ENCODE results near the gene G0S2. TPM values are rescaled to one million over a fixed set of nuclear protein-coding genes. Genes with fewer than 3 reads are reported as not detected.
A peak's percentile ranks its signal among the peaks of the same experiment; 100 is the strongest.

G0S2 gene
- total RNA-seq, 1 donor from 2014 or later = 187 TPM

GRCh38 chr1:209648931-209649776 lies 26.1 kb upstream of the G0S2 start:
- TF ChIP-seq CTCF (IDR thresholded peaks at IDR 0.05) (no peak), POLR2AphosphoS5 (IDR thresholded peaks at IDR 0.05; ENCODE audit: insufficient read depth in 1 of 2, low read depth in 1 of 2) (peak in 1 of 2 donors; percentile 7), POLR2A (IDR thresholded peaks at IDR 0.05) (no peak)
- H3K4me3 ChIP-seq = no peak overlapping the region
- intact Hi-C loops (cut with DNase I) = loop anchor here (2.0 kb wide), 1 partner anchor 56 kb away; the partner anchor contains the start of gene HSD11B1
- H3K27me3 ChIP-seq = no peaks in the 10 kb centered on the region
- no peak for DNase-seq (ENCODE audit: extremely low spot score in 2 of 2)
- peak overlapping the region; percentile 50 for H3K27ac ChIP-seq
- H3K36me3 ChIP-seq = no peaks in the 10 kb centered on the region
- H3K4me1 ChIP-seq = peaks cover 69% of the 10 kb centered on the region
- no peaks in the 10 kb centered on the region for H3K9me3 ChIP-seq

DNA sequence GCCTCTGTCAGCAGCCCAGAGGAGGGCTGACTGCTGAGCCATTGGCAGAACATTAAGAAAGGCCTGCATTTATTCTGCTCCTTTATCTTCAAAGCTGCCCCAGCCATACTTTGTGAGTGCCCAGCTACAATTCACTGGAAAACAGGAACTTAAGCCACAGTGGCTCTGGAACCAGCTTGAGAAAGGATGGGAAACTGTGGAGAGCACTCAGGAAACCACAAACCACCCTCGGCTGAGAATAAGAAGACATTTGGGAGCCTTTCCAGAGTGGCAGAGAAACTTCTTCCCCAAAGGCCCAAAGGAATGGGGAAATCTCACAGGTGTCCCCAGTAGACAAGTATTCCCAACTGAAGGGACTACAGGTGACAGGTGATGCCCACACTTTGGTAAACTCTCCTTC lies 24.8 kb upstream of the G0S2 start:
- H3K9me3 ChIP-seq = no peaks in the 10 kb centered on the region
- H3K4me1 ChIP-seq = peaks cover 63% of the 10 kb centered on the region
- H3K36me3 ChIP-seq = no peaks in the 10 kb centered on the region
- H3K4me3 ChIP-seq = peak overlapping the region in 1 of 2 donors; percentile 17
- peak overlapping the region; percentile 56 for H3K27ac ChIP-seq
- intact Hi-C loops (cut with DNase I) = no loop called here
- DNase-seq (ENCODE audit: extremely low spot score in 2 of 2) = no peak
- TF ChIP-seq CTCF (IDR thresholded peaks at IDR 0.05) (no peak), POLR2A (IDR thresholded peaks at IDR 0.05) (no peak), POLR2AphosphoS5 (IDR thresholded peaks at IDR 0.05; ENCODE audit: insufficient read depth in 1 of 2, low read depth in 1 of 2) (no peak)
- H3K27me3 ChIP-seq = no peaks in the 10 kb centered on the region

DNA sequence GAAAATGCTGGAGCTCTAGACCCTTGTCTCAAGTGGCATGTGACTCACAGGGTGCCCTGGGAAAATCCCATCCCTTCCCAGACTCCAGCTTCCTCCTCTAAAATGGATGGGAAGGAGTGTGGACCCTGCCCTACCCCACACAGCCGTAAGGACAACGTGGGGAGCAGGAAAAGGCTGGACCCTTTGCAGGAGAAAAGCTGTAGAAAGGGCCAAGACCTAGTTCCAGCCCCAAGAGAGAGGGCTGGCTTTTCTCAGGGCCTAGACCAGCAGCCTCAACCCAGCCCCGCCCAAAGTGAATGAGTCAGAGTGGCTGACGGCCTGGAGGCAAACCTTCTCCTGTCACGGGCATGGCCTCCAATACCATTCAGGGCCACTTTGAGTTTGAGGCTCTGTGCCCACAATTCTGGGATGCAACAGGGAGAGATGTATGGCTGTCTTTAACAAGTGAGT lies 24.0 kb upstream of the G0S2 start:
- Histone ChIP-seq H3K4me3 (peak overlapping the region in 1 of 2 donors; percentile 27), H3K4me1 (peaks cover 63% of the 10 kb centered on the region), H3K27ac (peak overlapping the region; percentile 57), H3K27me3 (no peaks in the 10 kb centered on the region), H3K36me3 (no peaks in the 10 kb centered on the region), H3K9me3 (no peaks in the 10 kb centered on the region)
- TF ChIP-seq POLR2AphosphoS5 (IDR thresholded peaks at IDR 0.05; ENCODE audit: insufficient read depth in 1 of 2, low read depth in 1 of 2) (peak; percentile 23 to 34), CTCF (IDR thresholded peaks at IDR 0.05) (no peak)
- DNase-seq (ENCODE audit: extremely low spot score in 2 of 2) = no peak
- intact Hi-C loops (cut with DNase I) = no loop called here

GRCh38 chr1:209652121-209652735 lies 23.0 kb upstream of the G0S2 start, which contains the start of gene LAMB3:
Gene LAMB3, minus strand, starts transcription at chr1:209652425. Its CDS starts 1,481 bp downstream, at chr1:209650944.
- no peak for DNase-seq (ENCODE audit: extremely low spot score in 2 of 2)
- Histone ChIP-seq H3K27ac (peak within 1 kb of the TSS; percentile 57), H3K36me3 (no peaks in the 10 kb centered on the region), H3K9me3 (no peaks in the 10 kb centered on the region), H3K27me3 (no peaks in the 10 kb centered on the region), H3K4me3 (peak within 1 kb of the TSS in 1 of 2 donors; percentile 27), H3K4me1 (peaks cover 55% of the 10 kb centered on the region)
- no peak for TF ChIP-seq CTCF (IDR thresholded peaks at IDR 0.05)
- TF ChIP-seq POLR2AphosphoS5 (IDR thresholded peaks at IDR 0.05; ENCODE audit: insufficient read depth in 1 of 2, low read depth in 1 of 2) = peak in 1 of 2 donors; percentile 30
- intact Hi-C loops (cut with DNase I) = no loop called here
